ENCODE data around the gene C16orf92.
"Not testable (repeated sequence)": the region's sequence is repeated elsewhere in the genome, so short reads cannot be mapped to it uniquely, and the experiment has no call there.

The C16orf92 gene

DNA sequence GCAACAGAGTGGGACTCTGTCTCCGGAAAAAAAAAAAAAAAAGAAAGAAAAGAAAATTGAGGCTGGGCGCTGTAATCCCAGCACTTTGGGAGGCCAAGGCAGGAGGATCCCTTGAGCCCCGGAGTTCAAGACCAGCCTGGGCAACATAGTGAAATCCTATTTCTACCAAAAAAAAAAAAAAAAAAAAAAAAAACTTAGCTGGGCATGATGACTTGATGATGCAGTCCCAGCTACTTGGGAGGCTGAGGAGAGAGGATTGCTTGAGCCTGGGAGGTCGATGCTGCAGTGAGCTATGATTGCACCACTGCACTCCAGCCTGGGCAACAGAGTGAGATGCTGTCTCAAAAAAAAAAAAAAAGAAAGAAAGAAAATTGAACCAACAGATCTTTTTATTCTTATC lies 5.1 kb upstream of the C16orf92 start:
- H3K4me1 ChIP-seq (ENCODE audit: control insufficient read depth, insufficient read depth, low read length, unreplicated experiment); H3K27me3 ChIP-seq (ENCODE audit: insufficient read depth, low read length); H2AFZ ChIP-seq (ENCODE audit: low read length, unreplicated experiment); H3K4me3 ChIP-seq (ENCODE audit: low read depth, low read length); H3K79me2 ChIP-seq (ENCODE audit: control insufficient read depth, insufficient read depth, low read length, unreplicated experiment); H3K36me3 ChIP-seq (ENCODE audit: insufficient read depth, low read length); H3K27ac ChIP-seq (ENCODE audit: low read depth, low read length): not testable (repeated sequence)

DNA sequence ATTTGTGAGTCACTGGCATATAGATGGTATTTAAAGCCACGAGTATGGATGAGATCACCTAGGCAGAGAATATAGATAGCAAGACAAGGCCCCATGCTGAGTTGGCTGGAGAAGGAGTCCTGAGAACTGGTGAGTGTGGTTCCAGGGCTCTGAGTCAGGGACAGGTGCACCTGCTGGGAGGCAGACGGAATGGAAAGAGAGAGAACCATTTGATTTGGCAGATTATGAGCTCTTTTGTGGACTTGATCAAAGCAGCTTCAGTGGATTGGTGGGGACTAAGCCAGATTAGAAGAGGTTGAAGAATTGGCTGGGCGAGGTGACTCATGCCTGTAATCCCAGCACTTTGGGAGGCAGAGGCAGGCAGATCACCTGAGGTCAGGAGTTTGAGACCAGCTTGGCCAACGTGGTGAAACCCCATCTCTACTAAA lies 4.3 kb upstream of the C16orf92 start:
- H3K4me1 ChIP-seq (ENCODE audit: control insufficient read depth, insufficient read depth, low read length, unreplicated experiment), result no peaks in the 10 kb centered on the region
- no peak overlapping the region for H3K27ac ChIP-seq (ENCODE audit: low read depth, low read length)
- H3K4me3 ChIP-seq (ENCODE audit: low read depth, low read length), result no peak overlapping the region
- H3K27me3 ChIP-seq (ENCODE audit: insufficient read depth, low read length), result no peaks in the 10 kb centered on the region; the same call in 1 of the 2 replicates
- H3K79me2 ChIP-seq (ENCODE audit: control insufficient read depth, insufficient read depth, low read length, unreplicated experiment), result no peaks in the 10 kb centered on the region
- H2AFZ ChIP-seq (ENCODE audit: low read length, unreplicated experiment), result no peak overlapping the region
- no peaks in the 10 kb centered on the region for H3K36me3 ChIP-seq (ENCODE audit: insufficient read depth, low read length)

DNA sequence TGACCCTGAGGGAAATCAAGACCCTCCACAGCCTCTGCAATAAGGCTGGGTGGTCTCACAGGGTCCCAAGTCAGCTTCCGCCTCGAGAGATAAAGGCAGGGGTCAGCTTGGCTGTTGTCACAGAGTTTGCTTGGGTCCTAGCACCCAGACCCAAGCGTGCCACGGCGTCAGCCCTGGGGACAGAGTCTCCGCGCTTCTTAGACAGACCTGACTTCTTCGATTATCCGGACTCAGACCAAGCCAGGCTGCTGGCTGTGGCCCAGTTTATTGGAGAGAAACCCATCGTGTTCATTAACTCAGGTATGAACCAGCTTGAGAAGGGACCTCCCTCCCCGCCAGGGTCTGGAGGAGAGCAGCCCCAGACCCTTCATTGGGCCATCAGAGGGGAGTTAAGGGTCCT lies 588 bp downstream of the C16orf92 start:
- no peak overlapping the region for H3K4me3 ChIP-seq (ENCODE audit: low read depth, low read length)
- no peak overlapping the region for H3K27ac ChIP-seq (ENCODE audit: low read depth, low read length)
- no peaks in the 10 kb centered on the region for H3K36me3 ChIP-seq (ENCODE audit: insufficient read depth, low read length)
- H2AFZ ChIP-seq (ENCODE audit: low read length, unreplicated experiment), result no peak overlapping the region
- no peaks in the 10 kb centered on the region for H3K4me1 ChIP-seq (ENCODE audit: control insufficient read depth, insufficient read depth, low read length, unreplicated experiment)
- H3K79me2 ChIP-seq (ENCODE audit: control insufficient read depth, insufficient read depth, low read length, unreplicated experiment), result no peaks in the 10 kb centered on the region
- peaks cover 18% of the 10 kb centered on the region for H3K27me3 ChIP-seq (ENCODE audit: insufficient read depth, low read length)

DNA sequence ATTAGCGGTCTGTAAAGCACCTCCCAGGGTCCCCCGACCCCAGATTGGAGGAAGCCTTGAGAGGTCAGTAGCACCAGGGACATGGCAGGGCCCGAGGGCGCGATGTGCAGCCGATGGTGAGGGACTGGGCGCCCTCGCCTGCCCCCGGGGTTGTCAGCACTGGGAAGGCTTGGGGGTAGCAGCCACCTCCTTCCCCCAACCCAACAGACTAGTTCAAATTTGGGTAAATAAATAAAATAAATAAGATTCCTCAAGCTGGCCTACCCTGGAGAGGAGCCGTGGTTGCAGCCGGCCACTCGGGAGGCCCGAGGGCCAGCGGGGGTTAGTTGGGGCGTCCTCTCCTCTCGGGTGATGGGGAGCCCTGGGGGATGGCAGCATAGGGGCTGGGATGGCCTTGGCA lies 1.5 kb downstream of the C16orf92 start:
- Histone ChIP-seq H2AFZ (ENCODE audit: low read length, unreplicated experiment) (no peak overlapping the region), H3K27me3 (ENCODE audit: insufficient read depth, low read length) (peaks cover 22% of the 10 kb centered on the region), H3K27ac (ENCODE audit: low read depth, low read length) (no peak overlapping the region), H3K4me1 (ENCODE audit: control insufficient read depth, insufficient read depth, low read length, unreplicated experiment) (no peaks in the 10 kb centered on the region), H3K4me3 (ENCODE audit: low read depth, low read length) (no peak overlapping the region), H3K36me3 (ENCODE audit: insufficient read depth, low read length) (no peaks in the 10 kb centered on the region), H3K79me2 (ENCODE audit: control insufficient read depth, insufficient read depth, low read length, unreplicated experiment) (no peaks in the 10 kb centered on the region)

DNA sequence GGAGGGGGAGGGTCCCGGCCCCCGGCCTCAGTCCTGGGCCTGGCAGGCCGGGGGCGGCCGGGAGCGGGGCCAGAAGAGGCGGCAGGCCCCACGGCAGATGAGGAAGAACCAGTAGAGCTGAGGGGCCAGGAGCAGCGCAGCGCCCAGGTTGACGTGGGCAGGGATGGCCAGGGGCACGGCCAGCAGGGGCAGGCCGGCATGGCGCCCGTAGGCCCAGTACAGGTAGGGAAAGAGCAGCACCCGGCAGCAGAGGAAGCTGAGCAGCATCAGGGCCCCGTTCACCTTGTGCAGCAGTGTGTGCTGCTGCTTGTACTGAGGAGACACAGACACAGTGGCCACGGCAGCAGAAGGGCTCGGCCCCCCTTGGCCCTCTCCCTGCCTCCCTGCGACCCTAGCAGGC lies 2.2 kb downstream of the C16orf92 start:
- H3K36me3 ChIP-seq (ENCODE audit: insufficient read depth, low read length), result no peaks in the 10 kb centered on the region
- H3K79me2 ChIP-seq (ENCODE audit: control insufficient read depth, insufficient read depth, low read length, unreplicated experiment), result no peaks in the 10 kb centered on the region
- no peaks in the 10 kb centered on the region for H3K4me1 ChIP-seq (ENCODE audit: control insufficient read depth, insufficient read depth, low read length, unreplicated experiment)
- H3K4me3 ChIP-seq (ENCODE audit: low read depth, low read length), result no peak overlapping the region
- H3K27me3 ChIP-seq (ENCODE audit: insufficient read depth, low read length), result peaks cover 29% of the 10 kb centered on the region
- no peak overlapping the region for H3K27ac ChIP-seq (ENCODE audit: low read depth, low read length)
- no peak overlapping the region for H2AFZ ChIP-seq (ENCODE audit: low read length, unreplicated experiment)

DNA sequence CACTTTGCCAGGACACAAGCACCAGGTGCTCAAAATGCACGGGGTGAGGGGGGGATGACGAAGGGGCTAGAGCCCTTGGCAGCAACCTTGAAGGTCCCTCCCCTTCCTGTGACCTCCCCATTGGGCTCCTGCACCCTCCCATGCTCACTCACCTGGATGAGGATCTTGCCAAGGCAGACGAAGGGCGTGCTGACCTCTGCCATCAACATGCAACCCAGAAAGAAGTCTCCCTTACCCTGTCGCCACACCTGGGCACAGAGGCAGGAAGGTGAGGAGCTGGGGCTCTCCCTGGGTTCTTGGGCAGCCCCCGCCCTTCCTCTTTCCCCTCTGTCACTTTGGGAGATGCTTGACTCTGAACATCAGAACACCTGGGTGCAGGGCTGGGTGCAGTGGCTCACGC lies 2.6 kb downstream of the C16orf92 start:
- peaks cover 33% of the 10 kb centered on the region for H3K27me3 ChIP-seq (ENCODE audit: insufficient read depth, low read length)
- H3K4me1 ChIP-seq (ENCODE audit: control insufficient read depth, insufficient read depth, low read length, unreplicated experiment), result no peaks in the 10 kb centered on the region
- no peaks in the 10 kb centered on the region for H3K36me3 ChIP-seq (ENCODE audit: insufficient read depth, low read length)
- no peak overlapping the region for H3K4me3 ChIP-seq (ENCODE audit: low read depth, low read length)
- no peak overlapping the region for H3K27ac ChIP-seq (ENCODE audit: low read depth, low read length)
- no peaks in the 10 kb centered on the region for H3K79me2 ChIP-seq (ENCODE audit: control insufficient read depth, insufficient read depth, low read length, unreplicated experiment)
- H2AFZ ChIP-seq (ENCODE audit: low read length, unreplicated experiment), result no peak overlapping the region

DNA sequence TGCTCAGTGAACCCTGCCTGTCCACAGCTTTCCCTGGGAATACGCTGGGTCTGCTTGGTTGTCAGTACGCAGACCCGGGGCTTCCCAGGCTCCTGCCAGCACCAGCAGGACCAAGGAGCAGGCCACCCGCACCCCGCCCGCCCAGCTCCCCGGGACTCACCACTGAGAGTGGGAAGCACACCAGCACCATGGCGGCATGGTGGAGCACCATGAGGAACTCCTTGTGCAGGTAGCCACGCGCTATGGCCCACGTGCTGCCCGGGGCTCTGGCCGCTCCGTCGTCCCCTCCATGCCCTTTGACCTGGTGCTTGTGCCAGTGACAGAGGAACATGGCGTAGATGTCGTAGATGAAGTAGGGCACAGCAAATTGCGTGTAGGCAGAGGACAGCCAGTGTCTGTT lies 3.5 kb downstream of the C16orf92 start:
- Histone ChIP-seq H3K4me3 (ENCODE audit: low read depth, low read length) (no peak overlapping the region), H2AFZ (ENCODE audit: low read length, unreplicated experiment) (no peak overlapping the region), H3K27ac (ENCODE audit: low read depth, low read length) (no peak overlapping the region), H3K36me3 (ENCODE audit: insufficient read depth, low read length) (no peaks in the 10 kb centered on the region), H3K27me3 (ENCODE audit: insufficient read depth, low read length) (peaks cover 40% of the 10 kb centered on the region), H3K79me2 (ENCODE audit: control insufficient read depth, insufficient read depth, low read length, unreplicated experiment) (no peaks in the 10 kb centered on the region), H3K4me1 (ENCODE audit: control insufficient read depth, insufficient read depth, low read length, unreplicated experiment) (no peaks in the 10 kb centered on the region)

DNA sequence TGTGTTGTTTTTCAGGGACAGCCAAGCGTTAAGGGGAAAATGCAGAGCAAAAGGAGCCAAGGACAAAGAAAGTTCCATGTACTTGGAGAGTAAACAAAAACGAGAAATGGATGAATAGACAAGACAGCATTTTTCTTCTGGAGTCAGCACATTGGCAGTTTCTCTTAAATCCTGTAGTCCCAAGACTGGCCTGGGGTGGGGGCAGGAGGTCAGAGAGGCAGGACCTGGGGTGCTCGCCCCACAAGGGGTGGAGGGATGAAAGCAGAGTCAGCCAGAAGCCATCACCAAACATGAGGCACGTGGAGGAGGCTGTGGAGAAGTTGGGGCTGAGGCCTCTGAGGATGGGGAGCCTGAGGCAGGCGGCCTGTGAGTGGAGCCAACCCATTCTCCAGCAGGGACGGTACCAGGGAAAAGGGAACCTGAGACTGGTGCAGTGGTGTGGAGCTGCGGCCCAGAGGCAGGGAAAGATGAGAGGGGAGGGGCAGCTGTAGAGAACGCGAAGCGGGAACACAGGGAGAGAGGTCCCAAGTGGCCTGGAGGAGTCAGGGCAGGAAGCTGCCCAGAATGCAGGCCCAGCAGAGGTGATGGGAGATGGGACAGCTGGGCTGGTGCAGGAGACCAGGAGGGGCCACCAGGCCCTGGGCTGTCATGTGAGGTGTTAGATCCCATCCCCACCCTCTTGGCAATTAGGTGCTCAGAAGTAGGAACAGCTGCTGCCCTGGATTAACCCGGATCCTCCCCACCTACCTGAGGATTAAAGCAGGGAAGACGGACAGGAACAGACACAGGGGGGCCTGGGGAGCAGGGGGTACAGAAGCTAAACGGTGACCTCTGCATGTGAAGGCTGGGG lies 4.8 kb downstream of the C16orf92 start:
- Histone ChIP-seq H3K79me2 (ENCODE audit: control insufficient read depth, insufficient read depth, low read length, unreplicated experiment) (no peaks in the 10 kb centered on the region), H3K27ac (ENCODE audit: low read depth, low read length) (no peak overlapping the region), H3K4me3 (ENCODE audit: low read depth, low read length) (no peak overlapping the region), H3K4me1 (ENCODE audit: control insufficient read depth, insufficient read depth, low read length, unreplicated experiment) (no peaks in the 10 kb centered on the region), H3K36me3 (ENCODE audit: insufficient read depth, low read length) (no peaks in the 10 kb centered on the region), H2AFZ (ENCODE audit: low read length, unreplicated experiment) (no peak overlapping the region), H3K27me3 (ENCODE audit: insufficient read depth, low read length) (peaks cover 43% of the 10 kb centered on the region)

DNA sequence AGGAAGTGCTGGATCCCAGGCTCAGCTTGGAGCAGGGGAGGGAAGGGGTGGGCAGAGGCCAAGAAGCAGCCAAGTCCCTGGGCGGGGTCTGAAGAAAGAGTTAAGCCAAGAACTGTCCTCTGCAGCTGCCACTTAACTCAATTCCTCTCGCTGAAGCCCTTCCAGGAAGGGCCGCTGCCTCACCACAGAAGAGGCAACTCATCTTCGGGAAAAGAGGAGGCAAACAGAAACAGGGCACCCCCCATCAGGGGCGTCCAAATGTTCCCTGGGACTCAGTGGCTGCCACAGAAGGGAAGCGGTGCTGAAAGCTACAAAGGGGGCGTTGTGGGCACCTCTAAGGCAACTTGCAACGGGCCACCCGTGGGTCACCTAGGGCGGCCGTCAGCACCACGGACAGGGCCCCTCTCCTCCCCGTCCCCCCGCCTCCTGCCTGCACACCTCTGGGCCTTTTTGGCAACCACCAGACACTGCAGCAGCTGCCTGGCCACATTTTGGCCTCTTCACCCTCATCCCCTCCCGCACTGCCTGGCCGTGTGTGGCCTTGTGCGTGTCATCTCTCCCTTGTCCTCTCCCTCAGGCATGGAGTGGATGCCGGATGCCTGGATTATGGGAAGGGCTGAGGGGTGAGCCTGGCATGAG lies 5.6 kb downstream of the C16orf92 start:
- H2AFZ ChIP-seq (ENCODE audit: low read length, unreplicated experiment), result no peak overlapping the region
- H3K79me2 ChIP-seq (ENCODE audit: control insufficient read depth, insufficient read depth, low read length, unreplicated experiment), result no peaks in the 10 kb centered on the region
- no peak overlapping the region for H3K27ac ChIP-seq (ENCODE audit: low read depth, low read length)
- H3K4me1 ChIP-seq (ENCODE audit: control insufficient read depth, insufficient read depth, low read length, unreplicated experiment), result no peaks in the 10 kb centered on the region
- no peaks in the 10 kb centered on the region for H3K36me3 ChIP-seq (ENCODE audit: insufficient read depth, low read length)
- no peak overlapping the region for H3K4me3 ChIP-seq (ENCODE audit: low read depth, low read length)
- peaks cover 43% of the 10 kb centered on the region for H3K27me3 ChIP-seq (ENCODE audit: insufficient read depth, low read length)

DNA sequence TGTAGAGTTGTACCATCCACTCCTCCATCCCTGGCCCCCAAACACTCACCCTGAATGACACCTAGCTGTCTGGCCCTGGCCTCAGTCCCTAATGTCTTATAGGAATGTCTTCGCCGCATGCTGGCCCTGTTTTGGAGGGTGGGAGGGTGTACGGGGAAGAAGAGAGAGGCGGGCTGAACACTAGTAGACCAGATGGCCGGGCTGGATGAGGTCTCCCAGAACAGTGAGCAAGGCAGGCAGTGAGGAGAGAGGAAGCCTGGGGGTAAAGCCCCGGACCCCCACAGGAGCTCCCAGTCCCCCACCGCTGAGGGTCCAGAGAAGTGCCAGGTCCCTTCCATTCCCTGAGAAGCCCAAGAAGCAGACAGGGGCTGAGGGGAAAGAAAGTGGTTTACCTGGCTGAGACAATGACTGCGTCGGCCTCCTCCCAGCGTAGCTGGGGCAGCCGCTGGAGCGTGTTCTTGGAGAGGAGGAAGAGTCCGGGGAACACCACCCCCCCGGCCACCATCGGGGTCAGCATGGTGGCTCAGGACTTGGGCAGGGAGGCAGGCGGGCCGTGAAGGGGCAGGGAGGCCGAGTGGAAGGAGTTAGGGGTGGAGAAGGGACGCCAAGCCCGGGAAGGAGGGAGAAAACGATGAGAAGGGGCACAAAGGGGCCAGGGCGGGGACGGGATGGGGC lies 7.2 kb downstream of the C16orf92 start:
- H3K4me1 ChIP-seq (ENCODE audit: control insufficient read depth, insufficient read depth, low read length, unreplicated experiment), result no peaks in the 10 kb centered on the region

More for the DNA sequence above, 7.2 kb downstream of the C16orf92 start:
- Histone ChIP-seq H3K36me3 (ENCODE audit: insufficient read depth, low read length) (no peaks in the 10 kb centered on the region), H2AFZ (ENCODE audit: low read length, unreplicated experiment) (no peak overlapping the region), H3K79me2 (ENCODE audit: control insufficient read depth, insufficient read depth, low read length, unreplicated experiment) (no peaks in the 10 kb centered on the region), H3K4me3 (ENCODE audit: low read depth, low read length) (no peak overlapping the region), H3K27me3 (ENCODE audit: insufficient read depth, low read length) (peaks cover 35% of the 10 kb centered on the region), H3K27ac (ENCODE audit: low read depth, low read length) (no peak overlapping the region)

Measured in ACC112 (cell line).